OCI-LY1 (cell line): ENCODE data around the gene ERCC6.

Experiments used
- H2AFZ ChIP-seq: fragments of 200-600 bp; sonication (generic), shearing (Covaris generic); 2 replicates; pipeline ENCODE4 v1.6.0; 2014; ENCODE audit warnings: antibody characterized with exemption, mild to moderate bottlenecking, low read length
- H3F3A ChIP-seq: fragments of 200-600 bp; sonication (generic), shearing (Covaris generic); 2 replicates; pipeline ENCODE4 v1.6.0; 2014; ENCODE audit warnings: mild to moderate bottlenecking, antibody characterized with exemption, low read length, moderate library complexity; ENCODE audit not compliant: insufficient read depth
- H3K27ac ChIP-seq: fragments of 200-600 bp; sonication (generic); 2 replicates; pipeline ENCODE4 v1.5.1; 2014; ENCODE audit warnings: low read length, mixed run types, mild to moderate bottlenecking, low read depth; ENCODE audit not compliant: poor library complexity, severe bottlenecking
- H3K27me3 ChIP-seq: fragments of 200-600 bp; sonication (generic); 2 replicates; pipeline ENCODE4 v1.6.0; 2014; ENCODE audit warnings: antibody characterized with exemption, mild to moderate bottlenecking, low read length, moderate library complexity; ENCODE audit not compliant: insufficient read depth
- H3K36me3 ChIP-seq: fragments of 200-600 bp; sonication (generic); 2 replicates; pipeline ENCODE4 v1.6.1; 2014; ENCODE audit warnings: mild to moderate bottlenecking, antibody characterized with exemption, low read length, moderate library complexity, mixed read lengths; ENCODE audit not compliant: insufficient read depth
- H3K4me1 ChIP-seq: fragments of 200-600 bp; sonication (generic); 2 replicates; pipeline ENCODE4 v1.5.1; 2014; ENCODE audit warnings: mild to moderate bottlenecking, low read length, moderate library complexity; ENCODE audit not compliant: insufficient read depth, severe bottlenecking
- H3K4me2 ChIP-seq: fragments of 200-600 bp; sonication (generic), shearing (Covaris generic); 2 replicates; pipeline ENCODE4 v1.6.1; 2014; ENCODE audit warnings: low read length
- H3K4me3 ChIP-seq: fragments of 200-600 bp; sonication (generic); 2 replicates; pipeline ENCODE4 v1.5.1; 2014; ENCODE audit warnings: low read length, low read depth, mild to moderate bottlenecking, mixed read lengths; ENCODE audit not compliant: poor library complexity, severe bottlenecking
- H3K79me2 ChIP-seq: fragments of 200-600 bp; shearing (Covaris generic); 2 replicates; pipeline ENCODE4 v1.6.1; 2016; ENCODE audit warnings: mixed run types, low read length, mixed read lengths; ENCODE audit not compliant: insufficient read depth
- H3K9ac ChIP-seq: fragments of 200-600 bp; sonication (generic), shearing (Covaris generic); 2 replicates; pipeline ENCODE4 v1.6.1; 2014; ENCODE audit warnings: mild to moderate bottlenecking, low read length, mixed read lengths
- H3K9me2 ChIP-seq: fragments of 200-600 bp; sonication (generic), shearing (Covaris generic); 2 replicates; pipeline ENCODE4 v1.6.1; 2014; ENCODE audit warnings: low read depth, mild to moderate bottlenecking, low read length, mixed read lengths
- H3K9me3 ChIP-seq: fragments of 200-600 bp; shearing (Covaris generic); 2 replicates; pipeline ENCODE4 v1.6.1; 2014; ENCODE audit warnings: low read length, mixed read lengths
- H4K20me1 ChIP-seq: fragments of 200-600 bp; sonication (generic), shearing (Covaris generic); 2 replicates; pipeline ENCODE4 v1.6.0; 2016; ENCODE audit warnings: mild to moderate bottlenecking, low read length; ENCODE audit not compliant: insufficient read depth
- CTCF ChIP-seq: fragments of 200-600 bp; sonication (generic), shearing (Covaris generic); IDR thresholded peaks from 2 replicates; pipeline ENCODE4 v1.5.1; 2017; ENCODE audit warnings: mild to moderate bottlenecking, antibody characterized with exemption, low read length, moderate library complexity, mixed read lengths
- EZH2 ChIP-seq: fragments of 200-600 bp; sonication (generic), shearing (Covaris generic); IDR thresholded peaks from 2 replicates; pipeline ENCODE4 v1.8.0; 2017; ENCODE audit warnings: borderline replicate concordance, mixed run types, mild to moderate bottlenecking, antibody characterized with exemption, low read length, moderate library complexity, mixed read lengths

Gene ERCC6

GRCh38 chr10:49465736-49466135 is 73.2 kb downstream of the ERCC6 start:
- Histone ChIP-seq H2AFZ (no peak overlapping the region), H3K79me2 (no peaks in the 10 kb centered on the region), H3F3A (no peaks in the 10 kb centered on the region), H3K9me3 (no peaks in the 10 kb centered on the region), H3K4me1 (no peaks in the 10 kb centered on the region), H3K36me3 (peaks cover 36% of the 10 kb centered on the region), H4K20me1 (no peaks in the 10 kb centered on the region), H3K27me3 (no peaks in the 10 kb centered on the region), H3K9ac (no peak overlapping the region), H3K4me3 (no peak overlapping the region), H3K4me2 (no peak overlapping the region), H3K27ac (no peak overlapping the region), H3K9me2 (no peaks in the 10 kb centered on the region)
- TF ChIP-seq EZH2 (no peak), CTCF (no peak)
